Head of caudate nucleus (tissue), 42 donors: ENCODE results near the gene FOXO3.
"Not testable (repeated sequence)": the region's sequence is repeated elsewhere in the genome, so short reads cannot be mapped to it uniquely, and the experiment has no call there.

Source experiments
- DNase-seq, 42 donors: peaks; one replicate each; pipeline versions ENCODE4 v3.0.0 to v3.0.0-alpha.2; 2020 to 2021; ENCODE audit warnings: mixed read lengths in 7 of 42
- intact Hi-C: fragments of 100-400 bp; cut with DNase I; formaldehyde crosslinking; loops from one replicate; pipeline ENCODE4 v1.15.0; 2022

Gene FOXO3

DNA sequence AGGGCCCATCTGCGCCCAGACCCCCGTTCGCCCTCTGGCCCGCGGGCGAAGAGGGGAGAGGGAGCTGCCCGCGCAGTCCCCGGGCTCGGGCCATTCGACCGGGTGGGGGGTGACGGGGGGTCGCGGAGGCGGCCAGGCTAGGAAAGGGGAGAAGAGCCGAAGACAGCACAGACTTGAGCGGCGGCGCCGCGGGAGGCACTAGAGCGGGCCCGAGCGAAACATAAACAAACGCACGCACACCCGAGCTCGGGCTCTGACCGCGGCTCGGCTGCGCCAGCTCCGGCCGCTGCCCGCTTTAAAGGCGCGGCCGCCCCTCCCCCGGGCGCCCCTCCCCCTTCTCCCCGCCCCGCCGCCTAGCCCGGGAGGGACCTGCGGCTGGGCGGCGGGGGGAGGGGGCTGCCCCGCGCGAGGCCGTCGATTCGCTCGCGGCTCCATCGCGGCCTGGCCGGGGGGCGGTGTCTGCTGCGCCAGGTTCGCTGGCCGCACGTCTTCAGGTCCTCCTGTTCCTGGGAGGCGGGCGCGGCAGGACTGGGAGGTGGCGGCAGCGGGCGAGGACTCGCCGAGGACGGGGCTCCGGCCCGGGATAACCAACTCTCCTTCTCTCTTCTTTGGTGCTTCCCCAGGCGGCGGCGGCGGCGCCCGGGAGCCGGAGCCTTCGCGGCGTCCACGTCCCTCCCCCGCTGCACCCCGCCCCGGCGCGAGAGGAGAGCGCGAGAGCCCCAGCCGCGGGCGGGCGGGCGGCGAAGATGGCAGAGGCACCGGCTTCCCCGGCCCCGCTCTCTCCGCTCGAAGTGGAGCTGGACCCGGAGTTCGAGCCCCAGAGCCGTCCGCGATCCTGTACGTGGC lies at the start of gene FOXO3:
Gene FOXO3, plus strand, starts transcription at position 455 of the 846 bp plus-strand sequence. Its CDS starts 292 bp downstream, at position 747.
- intact Hi-C loops = loop anchor here (10.0 kb wide), 1 partner anchor 114 kb away; no protein-coding TSS in a partner anchor
- DNase-seq = peak; percentile 67 to 93 (median 86)

DNA sequence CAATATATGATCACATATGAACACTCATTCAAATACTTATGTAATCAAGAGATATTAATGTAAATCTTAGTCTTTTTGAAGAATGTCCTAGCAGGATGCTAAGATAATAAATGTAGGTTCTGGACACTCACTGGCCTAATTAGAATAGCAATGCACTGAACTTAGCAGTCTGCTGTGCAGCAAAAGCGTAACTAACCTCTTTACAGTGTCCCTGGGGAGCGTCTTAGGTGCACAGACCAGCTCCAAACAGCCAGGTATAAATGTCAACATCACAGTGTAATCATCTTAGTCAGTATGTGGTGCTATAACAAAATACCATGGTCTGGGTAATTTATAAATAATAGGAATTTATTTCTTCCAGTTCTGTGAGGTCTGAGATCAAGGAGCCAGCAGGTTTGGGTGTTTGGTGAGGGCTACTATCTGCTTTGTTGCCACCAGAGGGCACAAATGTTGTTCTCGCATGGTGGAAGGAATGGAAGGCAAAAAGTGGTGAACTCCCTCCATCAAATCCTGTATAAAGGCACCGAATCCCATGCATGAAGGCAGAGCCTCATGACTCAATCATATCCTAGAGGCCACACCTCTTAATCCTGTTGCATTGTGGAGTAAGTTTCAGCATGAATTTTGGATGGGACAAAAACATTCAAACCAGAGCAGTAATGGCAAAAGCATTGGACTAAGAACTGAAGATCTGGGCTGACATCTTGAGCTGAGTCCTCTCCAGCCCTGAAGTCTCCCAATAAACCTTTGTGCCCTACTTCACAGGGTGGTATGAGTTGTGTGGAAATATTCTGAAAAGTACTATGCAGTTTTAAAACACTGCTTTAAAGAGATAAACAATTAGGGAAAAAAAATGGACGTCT lies 41.8 kb upstream of the FOXO3 start:
- no peak for DNase-seq
- intact Hi-C loops = no loop called here

DNA sequence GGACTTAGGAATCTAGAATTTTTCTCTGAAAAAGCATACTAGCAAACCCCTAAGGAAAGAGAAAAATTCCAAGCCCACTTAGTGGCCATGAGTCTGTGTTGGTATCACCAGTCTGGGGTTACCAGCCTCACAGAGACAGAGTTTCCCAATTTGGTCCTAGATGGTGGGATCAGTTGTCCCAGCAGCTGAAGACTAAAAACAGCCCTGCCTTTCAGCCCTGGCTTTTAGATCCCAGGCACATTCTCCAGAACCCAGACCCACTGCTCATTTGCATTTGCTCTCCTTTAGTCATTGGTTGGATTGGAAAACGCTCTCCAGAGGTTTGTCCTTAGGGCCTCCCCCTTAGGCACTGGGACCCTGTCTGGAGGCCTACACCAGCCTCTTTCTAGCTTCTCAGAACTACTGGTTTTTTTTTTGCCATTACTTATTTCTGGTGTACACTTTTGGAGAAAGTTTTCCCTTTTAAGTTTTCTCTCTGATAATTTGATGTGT lies 39.1 kb upstream of the FOXO3 start:
- DNase-seq = no peak
- intact Hi-C loops = no loop called here

DNA sequence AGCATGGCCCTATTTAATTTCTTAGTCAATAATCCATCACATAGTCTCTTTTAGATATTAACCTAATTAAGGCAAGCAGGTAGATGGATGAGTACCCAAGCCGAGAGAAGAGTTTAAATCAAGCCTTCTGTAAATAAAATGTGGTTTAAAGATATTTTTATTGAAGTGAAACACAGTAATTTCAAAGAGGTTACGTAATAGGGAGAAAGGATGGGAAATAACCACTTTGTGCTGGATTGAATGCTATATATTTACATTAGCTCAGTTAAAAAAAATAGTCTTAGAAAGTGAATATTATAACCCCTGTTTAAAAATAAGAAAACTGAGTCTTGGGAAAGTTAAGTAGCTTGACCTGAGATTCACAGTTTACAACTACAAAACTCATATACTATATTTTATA lies 37.0 kb upstream of the FOXO3 start:
- intact Hi-C loops = no loop called here
- no peak for DNase-seq

DNA sequence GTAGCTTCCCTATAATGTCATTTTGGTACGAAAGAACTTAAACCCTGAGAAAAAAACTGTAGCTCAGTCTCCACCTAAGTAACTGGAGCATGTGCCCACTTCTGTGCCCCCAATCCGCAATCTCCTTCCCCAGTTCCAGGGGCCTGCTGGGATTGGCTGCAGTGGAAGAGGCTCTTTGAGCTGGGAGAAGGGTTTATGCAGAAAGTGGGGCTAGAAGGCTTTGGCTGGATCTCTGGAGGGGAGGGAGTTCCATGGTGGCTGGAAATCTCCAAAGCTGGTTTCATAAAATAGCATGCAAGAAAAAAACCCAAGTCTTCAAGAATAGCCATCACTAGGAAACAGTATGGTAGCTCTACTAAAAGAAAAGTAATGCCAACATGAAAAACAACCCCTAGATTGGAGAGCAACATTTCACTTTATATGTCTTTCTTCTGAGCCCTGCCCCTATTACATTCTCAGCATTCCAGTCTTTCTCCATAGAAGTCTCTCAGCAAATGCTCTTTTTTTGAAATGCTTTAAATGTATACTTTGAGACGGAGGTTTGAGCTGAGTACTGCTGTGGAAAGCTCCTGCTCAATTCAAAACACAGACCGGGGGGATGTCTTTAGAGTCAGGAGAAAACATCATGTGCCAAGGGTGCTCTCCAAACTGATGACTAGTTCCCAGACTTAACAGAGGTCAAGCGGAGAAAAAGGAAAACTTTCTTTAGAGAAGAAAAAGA lies 36.0 kb upstream of the FOXO3 start:
- intact Hi-C loops = loop anchor here (5.0 kb wide), 1 partner anchor 412 kb away; no protein-coding TSS in a partner anchor
- no peak for DNase-seq

DNA sequence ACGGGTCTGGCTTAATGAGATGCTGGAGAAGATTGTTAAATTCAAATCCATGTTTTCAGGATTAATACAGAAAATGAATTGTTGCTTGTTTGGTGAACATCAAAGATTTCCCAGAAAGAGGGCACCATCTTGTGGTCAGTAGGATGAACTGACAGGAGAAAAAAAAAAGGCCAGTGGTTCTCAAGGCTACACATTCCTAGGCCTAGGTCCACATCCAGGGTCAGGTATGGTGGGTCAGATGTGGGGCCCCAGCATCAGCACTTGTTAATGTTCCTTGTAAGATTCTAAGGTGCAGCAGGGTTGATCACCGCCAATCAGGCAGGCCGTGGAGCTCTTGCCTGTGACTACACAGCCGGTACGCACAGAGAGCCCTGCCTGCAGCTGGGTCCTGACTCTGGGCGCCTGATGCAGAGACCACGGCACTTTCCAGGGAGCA lies 34.0 kb upstream of the FOXO3 start:
- intact Hi-C loops = loop anchor here (5.0 kb wide), 1 partner anchor 414 kb away; no protein-coding TSS in a partner anchor
- DNase-seq = peak in 4 of 42 donors; percentile 8 to 48 (median 28)

DNA sequence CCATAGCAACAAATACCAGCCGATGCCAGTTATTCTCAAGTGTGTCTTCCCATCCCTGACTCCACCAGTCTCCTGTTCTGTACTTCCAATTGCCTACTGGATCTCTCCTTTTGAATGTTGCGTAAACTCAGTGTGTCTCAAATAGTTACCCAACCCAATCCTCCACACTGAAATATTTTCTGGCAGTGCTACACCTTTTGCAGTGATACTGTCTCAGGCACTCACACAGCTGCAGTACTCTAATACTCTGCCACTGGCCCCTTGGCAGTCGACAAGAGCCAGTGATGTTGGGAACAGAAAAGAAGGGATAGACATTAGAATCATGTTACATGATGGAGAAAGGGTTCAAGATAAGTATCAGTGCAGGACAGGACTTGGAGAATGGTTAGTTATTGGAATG lies 31.8 kb upstream of the FOXO3 start:
- intact Hi-C loops = loop anchor here (5.0 kb wide), 1 partner anchor 417 kb away; no protein-coding TSS in a partner anchor
- no peak for DNase-seq

DNA sequence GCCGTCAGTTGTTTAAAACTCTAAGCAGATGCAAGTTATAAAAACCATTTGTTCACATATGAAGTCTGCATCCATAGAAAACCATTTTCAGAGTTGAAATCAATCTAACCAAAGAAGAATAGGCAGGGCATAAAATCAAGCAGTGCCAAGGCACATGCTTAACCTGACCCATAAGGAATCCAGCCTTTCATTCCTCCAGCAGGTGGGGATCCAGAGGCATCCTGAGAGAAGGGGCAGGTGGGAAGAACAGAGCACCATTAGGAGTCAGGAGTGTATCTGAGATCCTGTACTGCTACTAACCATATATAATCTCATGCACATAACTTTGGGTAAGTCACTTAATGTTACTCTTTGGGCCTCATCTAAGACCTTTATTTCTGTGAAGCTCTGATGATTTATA lies 29.4 kb upstream of the FOXO3 start:
- intact Hi-C loops = no loop called here
- DNase-seq = no peak

DNA sequence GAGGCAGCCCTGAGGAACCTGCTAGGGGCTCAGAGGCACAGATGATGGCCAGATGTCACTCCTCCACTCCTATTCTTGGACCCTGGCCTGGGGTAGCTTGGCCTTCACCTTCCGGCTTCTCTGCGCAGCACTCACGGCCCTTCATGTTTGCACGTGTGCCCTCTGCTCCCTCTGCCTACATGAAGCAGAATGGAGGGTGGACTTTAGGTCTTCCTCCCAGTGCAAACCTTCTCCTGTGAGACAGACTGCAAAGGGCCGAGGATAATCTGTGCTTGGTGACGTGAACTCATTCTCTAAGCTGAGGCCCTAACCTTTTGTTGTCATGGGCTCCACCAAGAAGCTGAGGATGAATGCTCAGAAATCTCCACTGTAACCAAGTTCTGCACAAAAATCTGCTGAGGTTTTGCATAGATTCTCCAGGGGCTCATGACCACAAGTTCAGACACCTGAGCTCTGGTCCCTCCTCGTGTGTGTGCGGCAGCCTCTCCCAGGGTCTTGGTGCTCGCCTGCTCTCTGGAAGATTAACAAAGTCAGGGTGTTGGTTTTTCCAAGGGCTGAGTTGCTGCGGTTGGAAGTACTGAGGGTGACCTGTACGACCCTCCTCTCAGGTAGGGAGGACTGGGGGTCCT lies 25.5 kb upstream of the FOXO3 start:
- DNase-seq = peak in 1 of 42 donors; percentile 23
- intact Hi-C loops = no loop called here

DNA sequence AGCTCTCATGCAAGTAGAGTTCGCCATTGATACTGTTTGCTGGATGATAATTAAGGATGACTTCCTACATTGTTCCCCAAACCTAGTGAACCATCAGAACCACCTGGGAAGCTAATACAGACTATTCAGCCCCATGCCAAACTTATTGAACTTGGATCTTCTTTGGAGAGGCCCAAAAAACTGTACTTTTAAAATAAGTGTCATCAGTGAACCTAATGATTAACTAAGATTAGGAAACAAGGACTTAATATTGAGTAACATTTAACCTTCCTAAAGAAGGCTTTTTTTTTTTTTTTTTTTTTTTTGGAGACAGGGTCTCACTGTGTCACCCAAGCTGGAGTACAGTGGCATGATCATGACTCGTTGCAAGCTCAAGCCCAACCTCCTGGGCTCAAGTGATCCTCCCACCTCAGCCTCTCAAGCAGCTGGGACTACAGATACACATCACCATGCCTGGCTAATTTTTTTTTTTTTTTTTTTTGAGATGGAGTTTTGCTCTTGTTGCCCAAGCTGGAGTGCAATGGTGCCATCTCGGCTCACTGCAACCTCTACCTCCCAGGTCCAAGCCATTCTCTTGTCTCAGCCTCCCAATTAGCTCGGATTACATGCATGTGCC lies 24.7 kb upstream of the FOXO3 start:
- intact Hi-C loops = not testable (repeated sequence)
- DNase-seq = peak in 1 of 42 donors; percentile 12

DNA sequence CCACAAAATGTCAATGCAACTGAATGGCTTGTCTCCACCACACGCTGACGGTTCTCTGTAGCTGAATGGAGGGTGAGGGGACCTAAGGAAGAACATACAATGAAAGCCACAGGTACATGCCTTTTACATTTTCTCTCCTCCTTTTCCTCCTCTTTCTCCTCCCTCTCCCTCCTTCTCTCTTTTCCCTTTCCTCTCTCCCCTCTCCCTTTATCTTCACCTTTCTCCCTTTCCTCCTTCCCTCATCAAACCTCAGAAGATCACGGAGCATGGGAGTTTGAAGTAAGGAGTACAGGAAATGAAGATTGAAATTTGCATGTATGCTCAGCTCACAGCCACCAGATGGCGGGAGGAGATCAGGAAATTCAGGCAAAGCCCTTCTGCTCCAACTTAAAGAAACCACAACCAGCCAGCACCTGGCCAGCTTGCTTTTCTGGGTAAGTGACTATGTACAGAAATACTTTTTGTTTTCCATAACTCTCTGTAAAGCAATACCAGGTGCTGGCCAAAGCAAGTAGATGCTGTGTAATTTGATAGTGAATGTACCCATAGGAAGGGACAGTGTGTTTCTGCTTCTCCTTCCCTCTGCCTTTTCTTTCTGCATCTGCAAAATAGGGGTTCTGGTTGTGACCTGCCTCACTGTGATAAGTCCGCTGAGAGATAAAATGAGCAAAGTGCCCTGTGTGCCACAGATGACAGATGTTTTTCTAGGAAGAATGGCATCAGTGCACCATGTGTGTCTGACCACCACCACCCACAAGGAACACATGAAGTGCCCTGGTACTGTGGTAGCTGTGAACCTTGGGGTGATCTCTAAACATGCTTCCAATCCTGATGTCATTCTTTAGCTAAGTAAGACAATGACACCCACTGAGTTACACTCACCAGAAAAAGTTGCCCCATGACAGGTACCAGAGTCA lies 18.6 kb upstream of the FOXO3 start:
- peak; percentile 41 to 89 (median 76) for DNase-seq
- intact Hi-C loops = loop anchor here (5.0 kb wide), 3 partner anchors 295 to 530 kb away; no protein-coding TSS in a partner anchor

DNA sequence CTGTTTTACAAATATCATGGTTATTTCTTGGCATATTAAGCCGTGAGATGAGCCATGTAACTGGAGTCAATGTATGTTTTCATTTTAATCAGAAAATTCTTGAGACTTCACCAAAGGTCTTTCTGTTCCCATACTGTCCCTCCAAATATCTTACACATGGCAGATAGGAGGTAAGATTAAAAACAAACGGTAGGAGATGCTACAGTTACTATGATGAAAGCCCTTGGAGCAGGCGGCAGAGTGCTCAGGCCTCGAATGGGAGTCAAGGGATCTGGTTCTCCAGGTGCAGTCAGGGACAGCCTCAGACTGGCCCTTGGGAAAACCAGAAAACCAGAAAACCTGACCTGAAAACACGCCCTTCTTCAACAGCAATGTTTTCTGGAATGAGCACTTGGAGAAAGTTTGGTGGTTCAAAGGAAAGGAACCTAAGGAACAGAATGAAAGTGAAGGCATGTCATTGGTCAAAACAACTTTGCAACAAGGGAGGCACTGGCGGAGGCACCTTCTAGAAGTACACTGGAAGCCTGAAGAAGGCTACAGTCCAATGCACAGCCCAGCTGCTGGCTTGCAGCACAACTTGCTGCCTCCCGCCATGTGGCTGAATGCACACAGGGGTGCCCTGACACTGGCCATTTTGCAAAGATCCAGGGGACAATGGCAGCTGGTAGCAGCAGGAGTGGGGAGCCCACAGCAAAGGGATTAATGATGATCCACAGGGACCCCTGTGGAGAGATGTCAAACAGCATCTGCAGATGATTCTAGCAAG lies 17.4 kb upstream of the FOXO3 start:
- intact Hi-C loops = loop anchor here (5.0 kb wide), 3 partner anchors 294 to 529 kb away; no protein-coding TSS in a partner anchor
- DNase-seq = peak in 1 of 42 donors; percentile 13

DNA sequence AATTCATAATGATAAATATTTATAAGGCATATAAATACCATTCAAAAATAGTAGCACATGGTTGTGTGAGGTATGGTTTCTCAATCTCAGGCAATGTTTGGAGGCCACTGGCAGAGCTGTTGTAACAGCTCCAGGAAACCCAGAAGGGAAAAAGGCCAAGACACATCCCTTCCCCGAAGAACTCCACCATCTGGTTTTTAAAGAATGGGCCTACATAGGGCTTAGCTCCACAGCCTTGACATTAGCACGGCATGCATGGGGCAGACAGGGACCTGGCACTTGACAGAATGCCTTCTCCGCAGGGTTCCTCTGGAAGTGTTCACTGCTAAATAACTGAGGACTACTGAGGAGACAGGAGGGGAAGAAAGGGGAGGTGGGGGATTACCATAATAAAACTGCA lies 16.1 kb upstream of the FOXO3 start:
- DNase-seq = no peak
- intact Hi-C loops = loop anchor here (5.0 kb wide), 3 partner anchors 293 to 528 kb away; no protein-coding TSS in a partner anchor

DNA sequence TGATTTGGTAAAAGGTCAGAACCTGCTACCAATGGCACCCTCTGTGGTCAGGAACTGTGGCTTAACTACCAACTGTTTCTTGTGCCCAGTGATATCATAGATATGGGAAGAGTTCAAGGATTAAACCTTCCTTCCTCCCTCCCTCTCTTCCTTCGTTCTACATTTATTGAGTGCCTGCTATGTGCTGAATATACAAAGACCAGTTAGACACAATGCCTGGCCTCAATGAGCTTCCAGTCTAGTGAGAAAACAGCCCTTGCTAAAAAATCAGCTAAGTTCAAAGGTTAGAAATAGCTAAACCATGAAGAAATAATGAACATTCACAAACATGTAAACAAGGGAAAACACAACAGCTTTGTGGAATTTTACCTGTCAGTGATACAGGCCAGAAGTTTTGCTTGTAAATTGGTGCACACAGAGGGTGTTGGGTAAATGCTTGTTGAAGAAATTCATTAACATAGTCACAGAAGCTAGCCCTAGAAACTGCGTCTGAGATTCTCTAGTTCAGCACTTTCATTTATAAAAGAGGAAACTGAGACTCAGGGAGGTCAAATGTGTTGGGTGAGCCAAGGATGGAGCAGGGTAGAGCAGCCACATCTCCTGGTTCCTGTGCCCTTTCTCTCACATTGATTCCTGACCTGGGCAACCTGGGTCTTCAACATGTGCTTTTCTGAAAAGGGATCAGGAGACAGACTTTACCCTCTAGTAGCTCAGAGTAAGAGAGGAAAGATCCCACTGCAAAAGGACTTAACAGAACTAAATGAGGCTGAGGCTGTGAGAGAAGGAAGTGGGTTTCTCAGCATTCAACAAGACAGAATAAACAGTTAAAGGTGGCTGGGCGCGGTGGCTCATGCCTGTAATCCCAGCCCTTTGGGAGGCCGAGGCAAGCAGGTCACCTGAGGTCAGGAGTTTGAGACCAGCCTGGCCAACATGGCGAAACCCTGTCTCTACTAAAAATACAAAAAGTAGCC lies 14.4 kb upstream of the FOXO3 start:
- intact Hi-C loops = no loop called here
- peak in 1 of 42 donors; percentile 34 for DNase-seq

DNA sequence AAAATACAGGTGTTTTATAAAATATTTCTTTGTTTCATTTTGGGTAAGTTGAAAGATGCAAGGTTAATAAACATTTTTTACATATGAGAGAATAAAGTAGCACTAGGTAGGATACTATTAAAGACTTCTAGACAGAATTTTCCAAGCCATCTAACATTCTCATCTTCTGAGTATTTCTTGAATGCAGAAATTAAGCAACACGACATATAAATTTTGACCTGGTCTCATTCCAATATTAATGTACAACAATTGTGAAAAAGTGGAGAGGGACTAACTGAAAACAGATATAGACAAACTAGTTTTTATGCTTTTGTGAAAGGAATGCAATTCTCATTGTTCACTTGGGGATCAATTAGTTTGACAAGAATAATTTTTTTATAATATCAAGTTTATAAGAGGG lies 11.5 kb upstream of the FOXO3 start:
- intact Hi-C loops = no loop called here
- DNase-seq = no peak
